Measurements from ENCODE around the gene KCNK6. TPM values are rescaled to one million over a fixed set of nuclear protein-coding genes. Genes with fewer than 3 reads are reported as not detected.

Gene KCNK6
- total and polyA plus RNA-seq, 10 of the 15 experiments (the other 5 are each of a cell fraction or from before 2014, with no cell fraction given): 0.04 to 1.4 (median 1.1) TPM

DNA sequence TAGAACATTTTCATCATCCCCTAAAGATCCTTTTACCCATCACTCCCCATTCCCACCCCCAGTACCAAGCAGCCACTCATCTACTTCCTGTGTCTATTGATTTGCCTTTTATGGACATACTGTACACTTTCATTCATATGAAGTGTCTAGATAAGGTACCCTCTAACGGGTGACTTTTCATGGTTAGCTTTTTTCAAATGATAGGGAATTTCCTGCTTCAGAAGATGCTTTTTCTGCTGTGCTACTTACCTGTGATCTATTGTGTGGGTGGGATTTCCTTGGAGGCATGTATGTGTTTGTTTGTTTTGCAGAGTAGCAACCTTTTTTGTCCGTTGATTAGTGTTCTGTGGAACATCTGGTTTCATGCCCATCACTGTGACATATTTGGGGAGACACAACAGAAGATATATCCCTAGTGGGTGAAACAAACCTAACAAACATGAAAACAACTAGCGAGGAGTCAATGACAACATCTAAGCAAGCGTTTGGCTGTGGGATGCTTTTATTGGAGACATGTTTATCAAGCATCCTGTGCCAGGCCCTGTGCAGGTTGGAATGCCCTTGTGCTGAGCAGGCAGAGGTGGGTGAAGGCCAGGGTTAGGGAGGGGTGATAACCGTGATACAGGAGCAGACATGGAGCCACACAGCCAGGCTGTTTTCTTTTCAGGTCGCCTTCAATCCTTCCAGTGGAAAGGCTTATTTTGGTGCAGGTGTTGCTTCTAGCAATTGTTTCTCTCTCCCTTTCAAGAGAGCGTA is 37.7 kb upstream of the KCNK6 start:
- in situ Hi-C loops (cut with MboI): no loop called here
- intact Hi-C loops (cut with micrococcal nuclease; ENCODE audit: unreplicated experiment): no loop called here
- ChIA-PET RAD21 (ENCODE audit: unreplicated experiment) (no interaction called here), POLR2A (no interaction called here), SMC1A (ENCODE audit: uncharacterized antibody, unreplicated experiment) (interaction anchor here (0.6 kb wide), 1 partner anchor 1438 kb away, joined by 3 read pairs; no protein-coding TSS in a partner anchor), CTCF (interaction anchor here (0.6 to 0.7 kb wide), 2 partner anchors 38 to 801 kb away, joined by 3 read pairs; no protein-coding TSS in a partner anchor)
- Histone ChIP-seq H3K36me3 (ENCODE audit: control insufficient read depth in 2 of 2, insufficient read depth in 2 of 2, low read length in 1 of 2) (no peaks in the 10 kb centered on the region), H3K79me2 (ENCODE audit: control insufficient read depth, insufficient read depth, low read length) (no peaks in the 10 kb centered on the region), H3K4me1 (ENCODE audit: control insufficient read depth, insufficient read depth, low read length) (peaks cover 8% of the 10 kb centered on the region), H4K20me1 (ENCODE audit: control insufficient read depth, insufficient read depth) (no peaks in the 10 kb centered on the region), H3K4me2 (ENCODE audit: control insufficient read depth, insufficient read depth) (no peak overlapping the region), H3K27ac (ENCODE audit: control insufficient read depth, insufficient read depth) (no peak overlapping the region), H3K9ac (ENCODE audit: control insufficient read depth, insufficient read depth, low read length) (no peak overlapping the region), H3K9me3 (replicated peaks; ENCODE audit: control insufficient read depth, insufficient read depth, low read length) (no peaks in the 10 kb centered on the region), H2AFZ (ENCODE audit: control insufficient read depth, low read depth, low read length) (no peak overlapping the region), H3K27me3 (replicated peaks in 1 of 2; ENCODE audit: control insufficient read depth in 2 of 2, insufficient read depth in 2 of 2, low read length in 1 of 2) (no peaks in the 10 kb centered on the region; a peak in 1 of 4 replicates), H3K4me3 (no peak overlapping the region)
- BruUV-seq (replicated peaks): no TSS peak
- DNase-seq (ENCODE audit: low read depth, low spot score) (no peak), ATAC-seq (no peak), FAIRE-seq (no peak)
- TF ChIP-seq MEF2A (IDR thresholded peaks at IDR 0.05; ENCODE audit: insufficient read depth, low read depth, low read length): no peak
- TF ChIP-seq SRF (IDR thresholded peaks at IDR 0.05; ENCODE audit: low read depth in 2 of 2, low read length in 2 of 2): peak; percentile 48 to 92
- no peak for TF ChIP-seq EZH2 (IDR thresholded peaks at IDR 0.05; ENCODE audit: borderline replicate concordance, control insufficient read depth, low read depth, low read length)
- no peak for TF ChIP-seq RFX5 (IDR thresholded peaks at IDR 0.05; ENCODE audit: low read depth, low read length)
- TF ChIP-seq, protein P1, sequence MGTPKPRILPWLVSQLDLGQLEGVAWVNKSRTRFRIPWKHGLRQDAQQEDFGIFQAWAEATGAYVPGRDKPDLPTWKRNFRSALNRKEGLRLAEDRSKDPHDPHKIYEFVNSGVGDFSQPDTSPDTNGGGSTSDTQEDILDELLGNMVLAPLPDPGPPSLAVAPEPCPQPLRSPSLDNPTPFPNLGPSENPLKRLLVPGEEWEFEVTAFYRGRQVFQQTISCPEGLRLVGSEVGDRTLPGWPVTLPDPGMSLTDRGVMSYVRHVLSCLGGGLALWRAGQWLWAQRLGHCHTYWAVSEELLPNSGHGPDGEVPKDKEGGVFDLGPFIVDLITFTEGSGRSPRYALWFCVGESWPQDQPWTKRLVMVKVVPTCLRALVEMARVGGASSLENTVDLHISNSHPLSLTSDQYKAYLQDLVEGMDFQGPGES (IDR thresholded peaks at IDR 0.05): no peak
- no peak for TF ChIP-seq SUZ12 (IDR thresholded peaks at IDR 0.05; ENCODE audit: unreplicated experiment)
- TF ChIP-seq MYC (IDR thresholded peaks at IDR 0.05; ENCODE audit: insufficient read depth, insufficient read length, insufficient replicate concordance, low read length, severe bottlenecking): no peak
- no peak for TF ChIP-seq PAX8 (IDR thresholded peaks at IDR 0.05)
- TF ChIP-seq EGR1 (IDR thresholded peaks at IDR 0.05; ENCODE audit: borderline replicate concordance in 1 of 2, low read depth in 2 of 2, low read length in 2 of 2): 0 out of 3 replicates have a peak, but pooled peaks of 1 of the 2 experiments have one; percentile 9
- no peak for TF ChIP-seq FOXK2 (IDR thresholded peaks at IDR 0.05)
- no peak for TF ChIP-seq YY1 (IDR thresholded peaks at IDR 0.05; ENCODE audit: low read depth, low read length)
- no peak for TF ChIP-seq TCF3 (IDR thresholded peaks at IDR 0.05; ENCODE audit: borderline replicate concordance, insufficient read depth, low read depth, low read length)
- no peak for TF ChIP-seq HCFC1 (IDR thresholded peaks at IDR 0.05; ENCODE audit: low read length)
- TF ChIP-seq SMAD5 (IDR thresholded peaks at IDR 0.05; ENCODE audit: low read depth): no peak
- TF ChIP-seq, protein P2, sequence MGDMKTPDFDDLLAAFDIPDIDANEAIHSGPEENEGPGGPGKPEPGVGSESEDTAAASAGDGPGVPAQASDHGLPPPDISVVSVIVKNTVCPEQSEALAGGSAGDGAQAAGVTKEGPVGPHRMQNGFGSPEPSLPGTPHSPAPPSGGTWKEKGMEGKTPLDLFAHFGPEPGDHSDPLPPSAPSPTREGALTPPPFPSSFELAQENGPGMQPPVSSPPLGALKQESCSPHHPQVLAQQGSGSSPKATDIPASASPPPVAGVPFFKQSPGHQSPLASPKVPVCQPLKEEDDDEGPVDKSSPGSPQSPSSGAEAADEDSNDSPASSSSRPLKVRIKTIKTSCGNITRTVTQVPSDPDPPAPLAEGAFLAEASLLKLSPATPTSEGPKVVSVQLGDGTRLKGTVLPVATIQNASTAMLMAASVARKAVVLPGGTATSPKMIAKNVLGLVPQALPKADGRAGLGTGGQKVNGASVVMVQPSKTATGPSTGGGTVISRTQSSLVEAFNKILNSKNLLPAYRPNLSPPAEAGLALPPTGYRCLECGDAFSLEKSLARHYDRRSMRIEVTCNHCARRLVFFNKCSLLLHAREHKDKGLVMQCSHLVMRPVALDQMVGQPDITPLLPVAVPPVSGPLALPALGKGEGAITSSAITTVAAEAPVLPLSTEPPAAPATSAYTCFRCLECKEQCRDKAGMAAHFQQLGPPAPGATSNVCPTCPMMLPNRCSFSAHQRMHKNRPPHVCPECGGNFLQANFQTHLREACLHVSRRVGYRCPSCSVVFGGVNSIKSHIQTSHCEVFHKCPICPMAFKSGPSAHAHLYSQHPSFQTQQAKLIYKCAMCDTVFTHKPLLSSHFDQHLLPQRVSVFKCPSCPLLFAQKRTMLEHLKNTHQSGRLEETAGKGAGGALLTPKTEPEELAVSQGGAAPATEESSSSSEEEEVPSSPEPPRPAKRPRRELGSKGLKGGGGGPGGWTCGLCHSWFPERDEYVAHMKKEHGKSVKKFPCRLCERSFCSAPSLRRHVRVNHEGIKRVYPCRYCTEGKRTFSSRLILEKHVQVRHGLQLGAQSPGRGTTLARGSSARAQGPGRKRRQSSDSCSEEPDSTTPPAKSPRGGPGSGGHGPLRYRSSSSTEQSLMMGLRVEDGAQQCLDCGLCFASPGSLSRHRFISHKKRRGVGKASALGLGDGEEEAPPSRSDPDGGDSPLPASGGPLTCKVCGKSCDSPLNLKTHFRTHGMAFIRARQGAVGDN (IDR thresholded peaks at IDR 0.05): no peak
- TF ChIP-seq ATF7 (IDR thresholded peaks at IDR 0.05; ENCODE audit: low read depth): no peak
- TF ChIP-seq KAT2A (conservative IDR thresholded peaks at IDR 0.05; ENCODE audit: control insufficient read depth, low read depth, low read length): no peak
- no peak for TF ChIP-seq SUPT20H (IDR thresholded peaks at IDR 0.05; ENCODE audit: borderline replicate concordance, control insufficient read depth, low read depth, low read length)
- 56% methylated on average over 7 of the region's 7 CpGs for WGBS (ENCODE audit: insufficient coverage, insufficient replicate concordance, low lambda C conversion rate, missing lambda C conversion rate)
